Endothelial cell of umbilical vein (primary cell): ENCODE results near the gene XXYLT1.

Experiments used
- CTCF ChIP-seq, 2 donors: IDR thresholded peaks; 1 replicate in 1 of 2; 2 replicates in 1 of 2; pipeline ENCODE4 v1.5.1; 2011; ENCODE audit warnings: low read length in 2 of 2, mild to moderate bottlenecking in 2 of 2, moderate library complexity in 2 of 2, control low read depth in 1 of 2, inconsistent platforms in 1 of 2, low read depth in 1 of 2; ENCODE audit not compliant: insufficient read depth in 1 of 2; ENCODE audit errors: extremely low read depth in 1 of 2
- EZH2 ChIP-seq: IDR thresholded peaks from 2 replicates; pipeline ENCODE4 v1.6.1; 2012; ENCODE audit warnings: borderline replicate concordance, low read depth, mild to moderate bottlenecking, moderate library complexity, low read length, inconsistent platforms; ENCODE audit not compliant: severe bottlenecking
- FOS ChIP-seq: IDR thresholded peaks from 2 replicates; pipeline ENCODE4 v1.6.1; 2011; ENCODE audit warnings: mild to moderate bottlenecking, low read length, moderate library complexity, borderline replicate concordance; ENCODE audit not compliant: insufficient read depth
- JUN ChIP-seq: IDR thresholded peaks from 2 replicates; pipeline ENCODE4 v1.6.1; 2011; ENCODE audit warnings: borderline replicate concordance, low read depth; ENCODE audit not compliant: insufficient read length, insufficient read depth
- POLR2A ChIP-seq: IDR thresholded peaks from 2 replicates; pipeline ENCODE4 v1.6.1; 2012; ENCODE audit warnings: low read depth, mild to moderate bottlenecking, control low read depth, low read length
- POLR2AphosphoS5 ChIP-seq: IDR thresholded peaks from 2 replicates; pipeline ENCODE4 v1.6.1; 2012; ENCODE audit warnings: low read depth, mild to moderate bottlenecking, control low read depth, low read length, moderate library complexity; ENCODE audit not compliant: insufficient read depth

- no peak for TF ChIP-seq POLR2A
- no peak for TF ChIP-seq CTCF (IDR thresholded peaks at IDR 0.05; ENCODE audit: extremely low read depth in 1 of 2, insufficient read depth in 1 of 2, low read depth in 1 of 2, low read length in 2 of 2)
- no peak for TF ChIP-seq JUN
- TF ChIP-seq EZH2, result no peak
- TF ChIP-seq POLR2AphosphoS5, result no peak
- no peak for TF ChIP-seq FOS
Measured at GRCh38 chr3:195075941-195076875, 194.8 kb downstream of the XXYLT1 start.
